WERI-Rb-1 (cell line): Measurements from ENCODE around the gene PRPH2.
A peak's percentile ranks its signal among the peaks of the same experiment; 100 is the strongest.
"Not testable (repeated sequence)": the region's sequence is repeated elsewhere in the genome, so short reads cannot be mapped to it uniquely, and the experiment has no call there.

ENCODE experiments used
- DNase-seq: peaks from one replicate; pipeline ENCODE4 v3.0.0-alpha.2; 2020
- H3K27ac ChIP-seq: fragments of 250-450 bp; sonication (Bioruptor Pico); 2 replicates; pipeline ENCODE4 v1.5.1; 2020; ENCODE audit warnings: mild to moderate bottlenecking, moderate library complexity
- H3K27me3 ChIP-seq: fragments of 250-450 bp; sonication (Bioruptor Pico); 2 replicates; pipeline ENCODE4 v1.5.1; 2021; ENCODE audit warnings: mild to moderate bottlenecking, low read depth, moderate library complexity; ENCODE audit not compliant: insufficient read depth, severe bottlenecking
- H3K36me3 ChIP-seq: fragments of 250-450 bp; sonication (Bioruptor Pico); 2 replicates; pipeline ENCODE4 v1.5.1; 2020; ENCODE audit warnings: mild to moderate bottlenecking, moderate library complexity
- H3K4me3 ChIP-seq: 2 replicates; pipeline ENCODE4 v1.5.1; 2011; ENCODE audit warnings: low read depth, mild to moderate bottlenecking, control low read depth, low read length
- H3K9me3 ChIP-seq: fragments of 250-450 bp; sonication (Bioruptor Pico); 2 replicates; pipeline ENCODE4 v1.5.1; 2021; ENCODE audit warnings: mild to moderate bottlenecking, moderate library complexity; ENCODE audit not compliant: severe bottlenecking
- TF ChIP-seq, protein P1 (sequence below): IDR thresholded peaks from 2 replicates; pipeline ENCODE4 v1.5.1; 2011; ENCODE audit warnings: low read depth, mild to moderate bottlenecking, control low read depth, inconsistent platforms, low read length

The PRPH2 gene

GRCh38 chr6:42704251-42704936, 18.0 kb downstream of the PRPH2 start:
- TF ChIP-seq, protein P1, sequence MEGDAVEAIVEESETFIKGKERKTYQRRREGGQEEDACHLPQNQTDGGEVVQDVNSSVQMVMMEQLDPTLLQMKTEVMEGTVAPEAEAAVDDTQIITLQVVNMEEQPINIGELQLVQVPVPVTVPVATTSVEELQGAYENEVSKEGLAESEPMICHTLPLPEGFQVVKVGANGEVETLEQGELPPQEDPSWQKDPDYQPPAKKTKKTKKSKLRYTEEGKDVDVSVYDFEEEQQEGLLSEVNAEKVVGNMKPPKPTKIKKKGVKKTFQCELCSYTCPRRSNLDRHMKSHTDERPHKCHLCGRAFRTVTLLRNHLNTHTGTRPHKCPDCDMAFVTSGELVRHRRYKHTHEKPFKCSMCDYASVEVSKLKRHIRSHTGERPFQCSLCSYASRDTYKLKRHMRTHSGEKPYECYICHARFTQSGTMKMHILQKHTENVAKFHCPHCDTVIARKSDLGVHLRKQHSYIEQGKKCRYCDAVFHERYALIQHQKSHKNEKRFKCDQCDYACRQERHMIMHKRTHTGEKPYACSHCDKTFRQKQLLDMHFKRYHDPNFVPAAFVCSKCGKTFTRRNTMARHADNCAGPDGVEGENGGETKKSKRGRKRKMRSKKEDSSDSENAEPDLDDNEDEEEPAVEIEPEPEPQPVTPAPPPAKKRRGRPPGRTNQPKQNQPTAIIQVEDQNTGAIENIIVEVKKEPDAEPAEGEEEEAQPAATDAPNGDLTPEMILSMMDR: no peak
- no peak for DNase-seq
- Histone ChIP-seq H3K9me3 (no peaks in the 10 kb centered on the region), H3K36me3 (peaks cover 7% of the 10 kb centered on the region; the same call in 1 of the 2 replicates), H3K27me3 (no peaks in the 10 kb centered on the region), H3K4me3 (no peak overlapping the region), H3K27ac (peak overlapping the region; percentile 3; the same call in 1 of the 2 replicates)

DNA sequence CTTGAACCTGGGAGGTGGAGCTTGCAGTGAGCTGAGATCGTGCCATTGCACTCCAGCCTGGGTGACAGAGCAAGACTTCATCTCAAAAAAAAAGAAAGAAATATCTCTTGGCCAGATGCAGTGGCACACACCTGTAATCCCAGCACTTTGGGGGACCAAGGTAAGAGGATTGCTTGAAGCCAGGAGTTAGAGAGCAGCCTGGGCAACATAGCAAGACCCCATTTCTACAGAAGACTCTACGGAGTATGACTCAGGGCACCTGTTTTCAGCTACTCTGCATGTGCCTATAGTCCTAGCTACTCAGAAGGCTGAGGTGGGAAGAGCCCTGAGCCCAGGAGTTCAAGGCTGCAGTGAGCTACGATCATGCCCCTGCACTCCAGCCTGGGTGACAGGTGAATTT, 19.6 kb downstream of the PRPH2 start:
- not testable (repeated sequence) for H3K4me3 ChIP-seq, DNase-seq, H3K27ac ChIP-seq, H3K27me3 ChIP-seq, H3K9me3 ChIP-seq
- H3K36me3 ChIP-seq: peaks cover 13% of the 10 kb centered on the region

- H3K9me3 ChIP-seq: no peaks in the 10 kb centered on the region
- no peaks in the 10 kb centered on the region for H3K27me3 ChIP-seq
- no peak for DNase-seq
- TF ChIP-seq, protein P1: no peak
- H3K36me3 ChIP-seq: peaks cover 16% of the 10 kb centered on the region
- no peak overlapping the region for H3K4me3 ChIP-seq
- H3K27ac ChIP-seq: no peak overlapping the region
These were observed 20.2 kb downstream of the PRPH2 start for GRCh38 chr6:42702200-42702599.

DNA sequence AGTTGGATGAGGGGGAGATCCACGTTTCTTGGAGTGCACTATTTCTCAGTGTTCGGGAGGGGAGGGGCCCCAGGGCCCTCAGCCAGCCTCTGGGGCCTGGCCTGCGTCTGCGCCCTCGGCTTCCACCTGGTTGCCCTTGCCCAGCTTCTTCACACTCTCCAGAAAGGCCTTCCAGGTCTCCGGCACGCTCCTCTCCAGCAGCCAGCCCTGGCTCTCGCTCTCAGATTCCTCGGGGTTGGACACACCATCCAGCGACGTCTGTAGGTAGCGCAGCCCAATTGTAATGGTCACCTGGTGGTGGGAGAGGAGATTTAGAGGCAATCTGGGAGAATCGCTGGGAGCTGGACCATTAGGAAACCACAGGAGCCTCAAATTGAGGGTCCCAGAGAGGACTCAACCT, 24.2 kb downstream of the PRPH2 start:
- H3K4me3 ChIP-seq: no peak overlapping the region
- H3K36me3 ChIP-seq: peaks cover 28% of the 10 kb centered on the region
- TF ChIP-seq, protein P1: no peak
- no peak for DNase-seq
- H3K27ac ChIP-seq: no peak overlapping the region
- no peaks in the 10 kb centered on the region for H3K27me3 ChIP-seq
- no peaks in the 10 kb centered on the region for H3K9me3 ChIP-seq

- TF ChIP-seq, protein P1: no peak
- Histone ChIP-seq H3K9me3 (no peaks in the 10 kb centered on the region), H3K4me3 (no peak overlapping the region), H3K27me3 (no peaks in the 10 kb centered on the region), H3K27ac (peak overlapping the region; percentile 9), H3K36me3 (peaks cover 35% of the 10 kb centered on the region)
- DNase-seq: no peak
These were observed 25.1 kb downstream of the PRPH2 start for GRCh38 chr6:42697268-42697655.

- DNase-seq: no peak
- H3K27me3 ChIP-seq: no peaks in the 10 kb centered on the region
- peak overlapping the region; percentile 64 for H3K27ac ChIP-seq
- peaks cover 35% of the 10 kb centered on the region for H3K36me3 ChIP-seq
- TF ChIP-seq, protein P1: no peak
- H3K4me3 ChIP-seq: no peak overlapping the region
- no peaks in the 10 kb centered on the region for H3K9me3 ChIP-seq
These were observed 25.7 kb downstream of the PRPH2 start for GRCh38 chr6:42696526-42697267.
